HCT116 (cell line): ENCODE results near the gene BPIFB3. TPM values are rescaled to one million over a fixed set of nuclear protein-coding genes. Genes with fewer than 3 reads are reported as not detected.

Source experiments
- ATAC-seq: fragments of 200-7000 bp; cut with Tn5 transposase; 2 replicates; pipeline ENCODE4 v1.9.1; 2020; ENCODE audit warnings: mild to moderate bottlenecking, moderate library complexity
- BruUV-seq: library from RNA; stranded (reverse); fragments of 400-500 nt; replicated peaks from 2 replicates; lab custom pipeline; 2021; lab: Mats Ljungman, UMichigan
- CTCF ChIA-PET: fragments of 300-600 bp; sonication (Branson Sonifier 250); formaldehyde crosslinking; loops from one replicate; lab custom pipeline; 2021; ENCODE audit warnings: antibody characterized with exemption; lab: Charles Lee
- POLR2A ChIA-PET: fragments of 300-600, 350-600 bp; sonication (Branson Sonifier 250); formaldehyde crosslinking; loops from one replicate; lab custom pipeline; 2021; ENCODE audit warnings: antibody characterized with exemption; lab: Charles Lee
- RAD21 ChIA-PET, 2 experiments: fragments of 300-600 bp; sonication (Branson Sonifier 250); formaldehyde crosslinking; loops; one replicate each; lab custom pipeline; 2023; ENCODE audit warnings: low total read pairs in 2 of 2; ENCODE audit not compliant: uncharacterized antibody in 2 of 2, unreplicated experiment in 2 of 2, low non-redundant PET in 1 of 2; lab: Charles Lee
- DNase-seq: peaks from one replicate; pipeline ENCODE4 v3.0.0-alpha.2; 2010; ENCODE audit warnings: low read depth, low spot score
- H2AFZ ChIP-seq: fragments of 200-600 bp; shearing (Covaris generic), sonication (generic); 2 replicates; pipeline ENCODE4 v1.6.1; 2017; ENCODE audit warnings: low read depth, mixed run types, mixed read lengths, antibody characterized with exemption, low read length; ENCODE audit not compliant: poor library complexity, severe bottlenecking
- H3K27ac ChIP-seq: 2 replicates; pipeline ENCODE4 v1.5.1; 2012; ENCODE audit warnings: low read depth, low read length
- H3K27me3 ChIP-seq: fragments of 200-600 bp; sonication (generic); 2 replicates; pipeline ENCODE4 v1.6.1; 2016; ENCODE audit warnings: mixed run types, low read length, mixed read lengths; ENCODE audit not compliant: insufficient read depth
- H3K36me3 ChIP-seq, 2 experiments: fragments of 200-500 bp in 1 of 2; fragments of 200-600 bp in 1 of 2; sonication (Bioruptor generic) in 1 of 2; sonication (generic) in 1 of 2; 2 replicates each; pipeline versions ENCODE4 v1.5.1 to v1.6.1; 2014 to 2016; ENCODE audit warnings: low read length in 2 of 2, inconsistent platforms in 1 of 2, mixed read lengths in 1 of 2, mixed run types in 1 of 2; ENCODE audit not compliant: insufficient read depth in 2 of 2, control insufficient read depth in 1 of 2
- H3K4me1 ChIP-seq, 2 experiments: fragments of 200-600 bp in 1 of 2; sonication (generic) in 1 of 2; 2 replicates each; pipeline versions ENCODE4 v1.5.1 to v1.6.1; 2012 to 2017; ENCODE audit warnings: low read length in 2 of 2, inconsistent platforms in 1 of 2, mild to moderate bottlenecking in 1 of 2, mixed read lengths in 1 of 2, mixed run types in 1 of 2, moderate library complexity in 1 of 2; ENCODE audit not compliant: insufficient read depth in 2 of 2, control insufficient read depth in 1 of 2
- H3K4me2 ChIP-seq: fragments of 200-600 bp; sonication (generic); 2 replicates; pipeline ENCODE4 v1.6.1; 2017; ENCODE audit warnings: mixed run types, low read length, mixed read lengths
- H3K4me3 ChIP-seq, 2 experiments: fragments of 200-600 bp in 1 of 2; sonication (generic) in 1 of 2; replicated peaks in 1 of 2; 2 replicates each; pipeline ENCODE4 v1.5.1; 2011 to 2016; ENCODE audit warnings: low read length in 2 of 2, control low read depth in 1 of 2, low read depth in 1 of 2, mild to moderate bottlenecking in 1 of 2, mixed read lengths in 1 of 2, mixed run types in 1 of 2
- H3K79me2 ChIP-seq: fragments of 200-600 bp; sonication (generic); 2 replicates; pipeline ENCODE4 v1.6.1; 2017; ENCODE audit warnings: mild to moderate bottlenecking, mixed run types, low read length, moderate library complexity, mixed read lengths; ENCODE audit not compliant: insufficient read depth
- H3K9ac ChIP-seq: fragments of 200-600 bp; sonication (generic); 2 replicates; pipeline ENCODE4 v1.6.1; 2016; ENCODE audit warnings: low read length, mixed read lengths
- H3K9me2 ChIP-seq: fragments of 200-600 bp; sonication (generic), shearing (Covaris generic); 2 replicates; pipeline ENCODE4 v1.6.1; 2017; ENCODE audit warnings: mixed run types, mild to moderate bottlenecking, moderate library complexity; ENCODE audit not compliant: insufficient read depth
- H3K9me3 ChIP-seq, 2 experiments: fragments of 200-500 bp in 1 of 2; fragments of 200-600 bp in 1 of 2; sonication (Bioruptor generic) in 1 of 2; sonication (generic) in 1 of 2; 2 replicates each; pipeline ENCODE4 v1.6.1; 2014 to 2017; ENCODE audit warnings: low read length in 2 of 2, mixed read lengths in 2 of 2, inconsistent platforms in 1 of 2, low read depth in 1 of 2, mild to moderate bottlenecking in 1 of 2, mixed run types in 1 of 2, moderate library complexity in 1 of 2; ENCODE audit not compliant: control insufficient read depth in 1 of 2, insufficient read depth in 1 of 2
- H4K20me1 ChIP-seq: fragments of 200-600 bp; sonication (generic), shearing (Covaris generic); 2 replicates; pipeline ENCODE4 v1.6.1; 2017; ENCODE audit warnings: mixed run types, mild to moderate bottlenecking, moderate library complexity; ENCODE audit not compliant: insufficient read depth
- EZH2phosphoT487 ChIP-seq: fragments of 200-600 bp; IDR thresholded peaks from 2 replicates; pipeline ENCODE4 v1.6.1; 2018; ENCODE audit warnings: antibody characterized with exemption, borderline replicate concordance
- TCF7L2 ChIP-seq: IDR thresholded peaks from 2 replicates; pipeline ENCODE4 v1.7.0; 2011; ENCODE audit warnings: borderline replicate concordance, inconsistent platforms; ENCODE audit not compliant: insufficient read depth, insufficient read length; ENCODE audit errors: extremely low read depth
- intact Hi-C: fragments of 100-400 bp; cut with micrococcal nuclease; formaldehyde crosslinking; loops from 2 replicates; pipeline ENCODE4 v1.10.0; 2022
- total RNA-seq: library from RNA; stranded (reverse); gene quantifications from one replicate; pipeline ENCODE4 v1.2.1, GENCODE V29; 2021; ENCODE audit not compliant: unreplicated experiment
- TF ChIP-seq, protein P1 (sequence below): IDR thresholded peaks from 2 replicates; pipeline ENCODE4 v1.6.1; 2012; ENCODE audit warnings: low read depth

The BPIFB3 gene
- total RNA-seq, 1 experiment from 2014 or later = not detected

DNA sequence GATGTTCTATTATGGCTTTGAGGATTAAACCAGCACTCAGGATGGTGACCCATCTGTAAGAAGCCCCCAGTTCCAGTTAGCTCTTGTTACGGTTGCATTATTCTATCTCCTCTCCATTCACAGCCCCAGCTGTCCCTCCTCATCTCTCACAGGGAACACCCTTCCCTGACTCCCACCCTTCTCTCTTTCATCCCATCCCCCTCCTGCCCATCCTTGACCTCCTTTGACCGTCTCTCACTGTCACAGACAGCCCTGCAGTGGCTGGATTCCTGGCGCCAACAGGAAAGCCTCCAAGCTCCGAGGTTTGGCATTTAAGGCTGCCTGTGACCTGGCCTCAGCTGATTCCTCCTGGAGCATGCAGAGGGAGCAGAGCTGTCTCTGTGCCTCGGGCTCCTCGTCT, 21.6 kb downstream of the BPIFB3 start:
- no peak for ATAC-seq
- no TSS peak for BruUV-seq
- Histone ChIP-seq H3K9ac (no peak overlapping the region), H3K4me1 (peaks cover 8 to 17% of the 10 kb centered on the region in 2 experiments; a peak in 3 of 4 replicates), H3K36me3 (no peaks in the 10 kb centered on the region), H3K27ac (no peak overlapping the region), H3K27me3 (no peaks in the 10 kb centered on the region), H3K9me3 (no peaks in the 10 kb centered on the region), H3K4me3 (no peak overlapping the region), H3K79me2 (no peaks in the 10 kb centered on the region), H4K20me1 (no peaks in the 10 kb centered on the region), H2AFZ (no peak overlapping the region), H3K9me2 (no peaks in the 10 kb centered on the region), H3K4me2 (no peak overlapping the region)
- DNase-seq = no peak
- intact Hi-C loops = loop anchor here (5.0 kb wide), 1 partner anchor 283 kb away; no protein-coding TSS in a partner anchor
- ChIA-PET RAD21 (no interaction called here), POLR2A (no interaction called here), CTCF (interaction anchor here (0.8 to 2.8 kb wide), 2 partner anchors 130 to 173 kb away, joined by 3 to 14 read pairs; no protein-coding TSS in a partner anchor)
- TF ChIP-seq, protein P1, sequence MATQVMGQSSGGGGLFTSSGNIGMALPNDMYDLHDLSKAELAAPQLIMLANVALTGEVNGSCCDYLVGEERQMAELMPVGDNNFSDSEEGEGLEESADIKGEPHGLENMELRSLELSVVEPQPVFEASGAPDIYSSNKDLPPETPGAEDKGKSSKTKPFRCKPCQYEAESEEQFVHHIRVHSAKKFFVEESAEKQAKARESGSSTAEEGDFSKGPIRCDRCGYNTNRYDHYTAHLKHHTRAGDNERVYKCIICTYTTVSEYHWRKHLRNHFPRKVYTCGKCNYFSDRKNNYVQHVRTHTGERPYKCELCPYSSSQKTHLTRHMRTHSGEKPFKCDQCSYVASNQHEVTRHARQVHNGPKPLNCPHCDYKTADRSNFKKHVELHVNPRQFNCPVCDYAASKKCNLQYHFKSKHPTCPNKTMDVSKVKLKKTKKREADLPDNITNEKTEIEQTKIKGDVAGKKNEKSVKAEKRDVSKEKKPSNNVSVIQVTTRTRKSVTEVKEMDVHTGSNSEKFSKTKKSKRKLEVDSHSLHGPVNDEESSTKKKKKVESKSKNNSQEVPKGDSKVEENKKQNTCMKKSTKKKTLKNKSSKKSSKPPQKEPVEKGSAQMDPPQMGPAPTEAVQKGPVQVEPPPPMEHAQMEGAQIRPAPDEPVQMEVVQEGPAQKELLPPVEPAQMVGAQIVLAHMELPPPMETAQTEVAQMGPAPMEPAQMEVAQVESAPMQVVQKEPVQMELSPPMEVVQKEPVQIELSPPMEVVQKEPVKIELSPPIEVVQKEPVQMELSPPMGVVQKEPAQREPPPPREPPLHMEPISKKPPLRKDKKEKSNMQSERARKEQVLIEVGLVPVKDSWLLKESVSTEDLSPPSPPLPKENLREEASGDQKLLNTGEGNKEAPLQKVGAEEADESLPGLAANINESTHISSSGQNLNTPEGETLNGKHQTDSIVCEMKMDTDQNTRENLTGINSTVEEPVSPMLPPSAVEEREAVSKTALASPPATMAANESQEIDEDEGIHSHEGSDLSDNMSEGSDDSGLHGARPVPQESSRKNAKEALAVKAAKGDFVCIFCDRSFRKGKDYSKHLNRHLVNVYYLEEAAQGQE = no peak
- TF ChIP-seq EZH2phosphoT487 = no peak
- no peak for TF ChIP-seq TCF7L2
